NT2/D1 (cell line): ENCODE measurements around the gene ACTMAP.
A peak's percentile ranks its signal among the peaks of the same experiment; 100 is the strongest.

ENCODE experiments used
- DNase-seq: peaks from one replicate; pipeline ENCODE4 v3.0.0-alpha.2; 2011; ENCODE audit warnings: low read depth, low spot score
- H3K27me3 ChIP-seq: 2 replicates; pipeline ENCODE4 v1.6.0; 2011; ENCODE audit warnings: mild to moderate bottlenecking; ENCODE audit not compliant: insufficient read length, insufficient read depth
- H3K36me3 ChIP-seq: 2 replicates; pipeline ENCODE4 v1.6.1; 2011; ENCODE audit warnings: mild to moderate bottlenecking, low read length, mixed read lengths; ENCODE audit not compliant: insufficient read depth, insufficient read length
- H3K4me1 ChIP-seq: 2 replicates; pipeline ENCODE4 v1.5.1; 2011; ENCODE audit not compliant: insufficient read depth, insufficient read length
- H3K4me3 ChIP-seq: 2 replicates; pipeline ENCODE4 v1.5.1; 2011; ENCODE audit warnings: low read depth; ENCODE audit not compliant: insufficient read length
- H3K9ac ChIP-seq: 2 replicates; pipeline ENCODE4 v1.6.0; 2011; ENCODE audit warnings: low read depth; ENCODE audit not compliant: insufficient read length
- H3K9me3 ChIP-seq: 2 replicates; pipeline ENCODE4 v1.5.1; 2011; ENCODE audit warnings: mild to moderate bottlenecking, low read length; ENCODE audit not compliant: insufficient read depth
- SUZ12 ChIP-seq: IDR thresholded peaks from 2 replicates; pipeline ENCODE4 v1.6.1; 2011; ENCODE audit not compliant: insufficient read length, insufficient read depth; ENCODE audit errors: extremely low read depth
- YY1 ChIP-seq: IDR thresholded peaks from 2 replicates; pipeline ENCODE4 v1.6.1; 2011; ENCODE audit not compliant: insufficient read length, insufficient read depth
- ZNF274 ChIP-seq: IDR thresholded peaks from 2 replicates; pipeline ENCODE4 v1.6.1; 2011; ENCODE audit warnings: mild to moderate bottlenecking, low read depth, low read length

Gene ACTMAP

DNA sequence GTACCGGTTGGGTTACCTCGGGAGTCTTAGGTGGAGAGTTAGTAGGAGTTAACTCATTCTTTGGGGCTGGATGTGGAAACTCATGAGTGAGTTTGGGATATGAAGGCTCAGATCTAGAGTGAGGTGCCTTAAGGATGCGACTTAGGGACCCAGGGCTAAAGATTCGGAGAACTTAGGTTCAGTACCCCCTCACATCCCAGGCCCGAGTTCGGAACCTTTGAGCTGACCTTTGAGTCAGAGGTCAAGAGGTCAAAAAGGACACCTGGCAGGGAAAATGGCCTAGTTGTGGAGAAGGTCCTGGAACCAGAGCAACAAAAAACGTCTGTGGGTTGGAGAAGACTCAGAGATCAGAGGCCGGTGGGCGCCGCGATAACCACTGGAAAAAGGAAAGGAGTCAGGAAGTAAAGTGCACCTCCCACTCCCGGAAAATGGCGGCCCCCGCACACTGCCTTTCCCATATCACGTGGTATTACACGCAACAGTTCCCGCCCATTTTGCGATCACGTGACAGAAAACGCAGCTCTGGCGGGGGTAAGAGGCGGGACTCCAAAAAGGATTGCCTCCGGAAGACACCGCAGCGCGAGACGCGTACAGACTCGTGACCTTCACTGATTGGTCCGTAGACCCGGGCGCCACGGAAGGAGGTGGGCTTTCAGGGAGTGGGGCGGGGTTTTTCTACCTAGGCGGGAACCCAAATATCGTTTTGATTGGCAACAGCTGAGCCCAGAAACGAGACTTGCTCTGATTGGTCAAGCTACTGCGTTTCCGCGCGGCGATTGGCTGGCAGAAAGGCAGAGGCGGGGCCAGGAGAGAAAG, at the start of gene ACTMAP:
Gene ACTMAP (minus strand): TSS at position 420 of the 816 bp plus-strand sequence. CDS start 674 bp downstream, outside the sequence.
- peak within 1 kb of the TSS; percentile 75 for H3K4me3 ChIP-seq
- peak; percentile 96 for DNase-seq
- peak within 1 kb of the TSS; percentile 99 for H3K9ac ChIP-seq
- H3K4me1 ChIP-seq = peaks cover 7% of the 10 kb centered on the region
- peak; percentile 76 for TF ChIP-seq YY1
- no peak for TF ChIP-seq SUZ12
- no peaks in the 10 kb centered on the region for H3K9me3 ChIP-seq
- H3K27me3 ChIP-seq = no peaks in the 10 kb centered on the region
- peaks cover 26% of the 10 kb centered on the region for H3K36me3 ChIP-seq

DNA sequence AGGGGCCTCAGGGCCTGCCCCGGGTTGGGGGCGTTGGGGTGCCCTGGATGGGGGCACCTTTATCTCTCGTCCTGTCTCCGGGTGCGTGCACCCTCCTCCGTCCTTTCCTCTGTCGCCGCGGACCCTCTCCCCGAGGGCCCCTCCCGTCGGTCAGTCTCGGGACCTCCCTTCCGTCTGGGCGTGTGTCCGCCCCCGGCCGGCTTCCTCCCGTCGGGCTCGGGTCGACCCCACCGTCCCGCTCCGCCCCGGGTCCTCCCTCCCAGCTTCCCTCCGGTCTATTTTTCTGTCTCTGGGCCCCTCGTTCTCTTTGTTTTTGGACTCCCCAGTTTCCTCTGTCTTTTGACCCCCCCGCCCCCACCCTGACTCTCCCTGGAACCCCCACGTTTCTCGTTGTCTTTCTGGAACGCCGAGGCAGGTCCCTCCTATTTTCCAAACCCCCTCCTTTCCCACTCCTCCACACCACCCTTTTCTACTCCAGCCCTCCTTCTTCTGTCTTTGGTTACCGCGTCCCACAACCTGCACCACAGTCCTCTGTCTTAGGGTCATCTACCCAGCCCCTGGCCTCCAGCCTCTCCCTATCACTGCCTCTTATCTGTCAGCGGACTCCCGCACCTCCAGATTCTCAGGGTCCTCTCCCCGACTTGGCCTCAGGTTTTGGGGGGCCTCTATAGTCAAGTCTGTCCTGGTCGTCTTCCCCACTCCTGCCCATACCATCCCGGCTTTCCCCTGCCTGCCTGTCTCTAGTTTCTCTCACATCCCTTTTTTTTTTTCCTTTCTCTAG, 49.5 kb upstream of the ACTMAP start:
- TF ChIP-seq ZNF274 (no peak), YY1 (no peak), SUZ12 (no peak)
- Histone ChIP-seq H3K9me3 (no peaks in the 10 kb centered on the region), H3K27me3 (no peaks in the 10 kb centered on the region), H3K4me1 (peaks cover 30% of the 10 kb centered on the region), H3K4me3 (peak overlapping the region; percentile 71), H3K9ac (peak overlapping the region; percentile 85), H3K36me3 (peaks cover 44% of the 10 kb centered on the region)
- DNase-seq = no peak

DNA sequence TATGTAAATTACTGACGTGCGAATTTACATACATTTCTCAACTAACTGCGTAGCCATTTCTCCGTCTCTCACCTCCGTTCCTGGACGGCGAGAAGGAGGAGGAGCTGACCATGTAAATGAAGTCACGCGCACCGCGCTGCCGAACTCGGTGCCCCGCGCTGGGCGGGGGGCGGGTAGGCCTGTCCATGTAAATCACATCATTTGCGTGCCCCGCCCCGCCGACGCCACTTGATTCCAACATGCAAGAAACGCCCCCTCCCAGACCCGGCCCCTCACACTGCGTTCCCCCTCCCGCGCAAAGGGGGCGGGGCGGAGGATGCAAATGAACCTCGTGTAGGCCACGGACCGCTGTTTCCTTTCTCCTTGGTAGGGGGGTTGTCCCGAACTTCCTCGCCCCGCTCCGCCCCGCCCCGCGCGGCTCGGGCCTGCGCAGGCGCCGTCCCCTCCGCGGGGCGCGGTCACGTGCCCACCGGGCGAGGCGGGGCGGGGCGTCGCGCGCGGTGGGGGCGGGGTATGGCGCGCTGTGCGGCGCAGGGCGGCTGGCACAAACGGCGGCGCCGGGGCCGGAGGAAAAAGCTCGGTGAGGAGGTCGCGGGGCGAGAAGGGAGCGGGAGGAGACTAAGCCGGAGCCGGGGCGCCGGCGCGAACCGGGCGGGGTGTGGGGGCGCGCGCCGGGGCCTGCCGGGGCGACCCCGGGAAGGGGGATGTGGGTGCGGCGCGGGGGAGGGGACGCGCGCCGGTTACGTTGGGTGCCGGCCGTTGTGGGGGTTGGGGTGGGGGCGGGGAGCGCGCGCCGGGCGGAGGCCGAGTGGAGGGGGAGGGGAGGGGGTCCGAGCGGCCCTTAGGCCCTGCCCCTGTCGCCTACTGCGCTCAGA, 48.6 kb upstream of the ACTMAP start, which contains the start of gene EGLN2:
Gene EGLN2 (plus strand): TSS at position 509 of the 875 bp plus-strand sequence. CDS start 1,382 bp downstream, outside the sequence.
- Histone ChIP-seq H3K27me3 (no peaks in the 10 kb centered on the region), H3K4me1 (peaks cover 25% of the 10 kb centered on the region), H3K36me3 (peaks cover 36% of the 10 kb centered on the region), H3K9ac (peak within 1 kb of the TSS; percentile 85), H3K9me3 (no peaks in the 10 kb centered on the region), H3K4me3 (peak within 1 kb of the TSS; percentile 71)
- TF ChIP-seq ZNF274 (no peak), SUZ12 (no peak), YY1 (no peak)
- peak; percentile 98 for DNase-seq

DNA sequence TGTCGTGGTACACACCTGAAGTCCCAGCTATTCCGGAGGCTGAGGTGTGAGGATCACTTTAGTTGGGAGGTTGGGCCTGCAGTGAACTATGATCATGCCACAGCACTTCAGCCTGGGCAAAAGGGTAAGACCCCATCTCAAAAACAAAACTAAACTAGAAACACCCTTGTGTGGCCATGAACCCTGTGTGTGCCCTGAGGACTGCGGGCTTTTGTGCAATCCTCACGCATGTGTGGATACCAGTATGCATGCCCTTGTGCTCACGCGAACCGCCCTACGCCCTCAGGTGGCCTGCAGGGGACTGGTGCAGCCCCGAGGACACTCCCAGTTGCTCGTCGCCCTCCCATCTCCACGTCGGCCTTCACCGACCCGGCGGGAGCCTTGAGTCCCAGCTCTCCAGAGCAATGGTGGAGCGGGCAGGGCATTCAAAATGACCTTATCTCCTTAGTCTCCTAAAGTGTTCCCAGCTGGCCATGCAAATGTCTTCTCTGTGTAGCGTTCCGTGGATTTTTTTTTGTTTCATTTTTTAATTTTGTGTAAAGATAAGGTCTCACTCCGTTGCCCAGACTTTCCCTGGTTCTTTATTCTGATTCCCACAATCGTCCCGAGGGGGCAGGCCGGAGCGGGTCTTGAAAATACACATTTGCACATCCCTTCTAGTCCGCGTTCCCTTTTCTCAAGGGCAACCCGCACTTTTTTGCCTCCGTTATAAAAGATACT, 47.8 kb upstream of the ACTMAP start:
- peak; percentile 58 for DNase-seq
- H3K36me3 ChIP-seq = peaks cover 28% of the 10 kb centered on the region

DNA sequence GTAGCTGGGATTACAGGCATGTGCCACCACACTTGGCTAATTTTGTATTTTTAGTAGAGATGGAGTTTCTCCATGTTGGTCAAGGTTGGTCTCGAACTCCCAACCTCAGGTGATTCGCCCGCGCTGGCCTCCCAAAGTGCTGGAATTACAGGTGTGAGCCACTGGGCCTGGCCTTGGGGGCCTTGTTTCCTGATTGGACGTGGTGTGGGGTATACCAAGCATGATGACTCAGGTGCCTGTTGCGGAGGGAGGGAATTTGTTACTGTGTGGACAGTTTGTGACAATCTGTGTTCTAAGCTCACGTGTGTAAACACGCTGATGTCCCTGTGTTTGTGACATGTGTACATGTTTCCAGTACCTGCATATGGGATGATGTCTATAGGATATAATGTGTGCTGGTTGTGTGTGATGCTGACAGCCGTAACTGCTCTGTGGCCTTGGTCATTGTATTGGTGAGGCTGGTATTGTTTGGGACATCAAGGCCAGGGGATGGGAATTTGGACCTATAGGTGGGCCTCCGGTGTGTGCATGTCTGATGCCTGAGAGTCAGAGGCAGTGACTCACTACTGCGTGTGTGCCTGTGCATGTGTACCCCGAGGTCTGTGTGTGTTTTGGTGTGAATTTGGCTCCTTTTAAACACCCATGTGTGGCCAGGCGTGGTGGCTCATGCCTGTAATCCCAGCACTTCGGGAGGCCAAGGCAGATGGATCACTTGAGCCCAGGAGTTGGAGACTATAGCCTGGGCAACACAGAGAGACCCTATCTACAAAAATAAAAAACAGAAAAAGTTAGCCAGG, 47.1 kb upstream of the ACTMAP start:
- H3K36me3 ChIP-seq = peaks cover 20% of the 10 kb centered on the region
- no peaks in the 10 kb centered on the region for H3K27me3 ChIP-seq
- H3K9ac ChIP-seq = no peak overlapping the region
- no peak overlapping the region for H3K4me3 ChIP-seq
- DNase-seq = no peak
- no peak for TF ChIP-seq ZNF274
- no peak for TF ChIP-seq SUZ12
- no peak for TF ChIP-seq YY1
- H3K4me1 ChIP-seq = peaks cover 13% of the 10 kb centered on the region
- H3K9me3 ChIP-seq = no peaks in the 10 kb centered on the region

More for the DNA sequence above, 47.8 kb upstream of the ACTMAP start:
- TF ChIP-seq YY1 = no peak
- no peak for TF ChIP-seq ZNF274
- TF ChIP-seq SUZ12 = no peak
- Histone ChIP-seq H3K4me3 (peak overlapping the region; percentile 36), H3K27me3 (no peaks in the 10 kb centered on the region), H3K4me1 (peaks cover 18% of the 10 kb centered on the region), H3K9ac (peak overlapping the region; percentile 80), H3K9me3 (no peaks in the 10 kb centered on the region)
